ENCODE measurements around the gene RNF175. TPM values are rescaled to one million over a fixed set of nuclear protein-coding genes. Genes with fewer than 3 reads are reported as not detected.

The RNF175 gene
- total and polyA plus RNA-seq, 4 donors: 0.15 to 1.8 (median 0.16) TPM

GRCh38 chr4:153733751-153734448 is 25.9 kb downstream of the RNF175 start:
- 74 to 83% methylated on average over 4 of the region's 4 CpGs for WGBS, 2 donors
- Histone ChIP-seq H3K36me3 (ENCODE audit: control insufficient read depth in 4 of 4, insufficient read depth in 4 of 4, low read length in 4 of 4) (no peaks in the 10 kb centered on the region), H3K9ac (ENCODE audit: insufficient read depth in 1 of 2, low read length in 2 of 2) (no peak overlapping the region), H3K9me3 (ENCODE audit: control insufficient read depth in 4 of 4, insufficient read depth in 3 of 4, low read length in 3 of 4) (no peaks in the 10 kb centered on the region), H3K27me3 (ENCODE audit: control insufficient read depth in 3 of 3, insufficient read depth in 3 of 3, low read length in 2 of 3) (no peaks in the 10 kb centered on the region), H3K4me3 (no peak overlapping the region), H3K4me1 (ENCODE audit: control insufficient read depth in 5 of 5, insufficient read depth in 5 of 5, low read length in 5 of 5) (peaks cover 0 to 6% (median 0%) of the 10 kb centered on the region in 5 donors), H3K27ac (ENCODE audit: low read depth in 1 of 2, low read length in 1 of 2) (no peak overlapping the region)
- no peak for ATAC-seq (ENCODE audit: insufficient read depth, low FRiP score)
- no peak for TF ChIP-seq CTCF (IDR thresholded peaks at IDR 0.05; ENCODE audit: control extremely low read depth, extremely low read depth)
- no peak for DNase-seq

- H3K4me1 ChIP-seq (ENCODE audit: control insufficient read depth in 5 of 5, insufficient read depth in 5 of 5, low read length in 5 of 5): peaks cover 0 to 6% (median 0%) of the 10 kb centered on the region in 5 donors
- TF ChIP-seq CTCF (IDR thresholded peaks at IDR 0.05; ENCODE audit: control extremely low read depth, extremely low read depth): no peak
- 40 to 47% methylated on average over 3 of the region's 3 CpGs for WGBS, 2 donors
- no peak overlapping the region for H3K4me3 ChIP-seq
- no peaks in the 10 kb centered on the region for H3K9me3 ChIP-seq (ENCODE audit: control insufficient read depth in 4 of 4, insufficient read depth in 3 of 4, low read length in 3 of 4)
- no peaks in the 10 kb centered on the region for H3K36me3 ChIP-seq (ENCODE audit: control insufficient read depth in 4 of 4, insufficient read depth in 4 of 4, low read length in 4 of 4)
- no peaks in the 10 kb centered on the region for H3K27me3 ChIP-seq (ENCODE audit: control insufficient read depth in 3 of 3, insufficient read depth in 3 of 3, low read length in 2 of 3)
- DNase-seq (peak; percentile 35 to 50 (median 50)), ATAC-seq (ENCODE audit: insufficient read depth, low FRiP score) (no peak)
- H3K9ac ChIP-seq (ENCODE audit: insufficient read depth in 1 of 2, low read length in 2 of 2): no peak overlapping the region
- H3K27ac ChIP-seq (ENCODE audit: low read depth in 1 of 2, low read length in 1 of 2): no peak overlapping the region
These were observed 28.6 kb downstream of the RNF175 start for GRCh38 chr4:153731239-153731638.

GRCh38 chr4:153729895-153730294 is 29.9 kb downstream of the RNF175 start:
- ATAC-seq (ENCODE audit: insufficient read depth, low FRiP score): no peak
- H3K4me1 ChIP-seq (ENCODE audit: control insufficient read depth in 5 of 5, insufficient read depth in 5 of 5, low read length in 5 of 5): peaks cover 0 to 6% (median 0%) of the 10 kb centered on the region in 5 donors
- WGBS, 2 donors: 82 to 88% methylated on average over 2 of the region's 2 CpGs
- no peaks in the 10 kb centered on the region for H3K9me3 ChIP-seq (ENCODE audit: control insufficient read depth in 4 of 4, insufficient read depth in 3 of 4, low read length in 3 of 4)
- no peak overlapping the region for H3K27ac ChIP-seq (ENCODE audit: low read depth in 1 of 2, low read length in 1 of 2)
- TF ChIP-seq CTCF (IDR thresholded peaks at IDR 0.05; ENCODE audit: control extremely low read depth, extremely low read depth): no peak
- H3K4me3 ChIP-seq: no peak overlapping the region
- H3K9ac ChIP-seq (ENCODE audit: insufficient read depth in 1 of 2, low read length in 2 of 2): no peak overlapping the region
- no peaks in the 10 kb centered on the region for H3K27me3 ChIP-seq (ENCODE audit: control insufficient read depth in 3 of 3, insufficient read depth in 3 of 3, low read length in 2 of 3)
- no peaks in the 10 kb centered on the region for H3K36me3 ChIP-seq (ENCODE audit: control insufficient read depth in 4 of 4, insufficient read depth in 4 of 4, low read length in 4 of 4)
- DNase-seq: no peak

GRCh38 chr4:153728660-153729059 is 31.2 kb downstream of the RNF175 start:
- Histone ChIP-seq H3K27me3 (ENCODE audit: control insufficient read depth in 3 of 3, insufficient read depth in 3 of 3, low read length in 2 of 3) (no peaks in the 10 kb centered on the region), H3K36me3 (ENCODE audit: control insufficient read depth in 4 of 4, insufficient read depth in 4 of 4, low read length in 4 of 4) (no peaks in the 10 kb centered on the region), H3K4me3 (no peak overlapping the region), H3K4me1 (ENCODE audit: control insufficient read depth in 5 of 5, insufficient read depth in 5 of 5, low read length in 5 of 5) (peaks cover 0 to 6% (median 0%) of the 10 kb centered on the region in 5 donors), H3K9ac (ENCODE audit: insufficient read depth in 1 of 2, low read length in 2 of 2) (no peak overlapping the region), H3K9me3 (ENCODE audit: control insufficient read depth in 4 of 4, insufficient read depth in 3 of 4, low read length in 3 of 4) (no peaks in the 10 kb centered on the region), H3K27ac (ENCODE audit: low read depth in 1 of 2, low read length in 1 of 2) (no peak overlapping the region)
- TF ChIP-seq CTCF (IDR thresholded peaks at IDR 0.05; ENCODE audit: control extremely low read depth, extremely low read depth): no peak
- 51 to 65% methylated on average over 4 of the region's 4 CpGs for WGBS, 2 donors
- ATAC-seq (ENCODE audit: insufficient read depth, low FRiP score) (no peak), DNase-seq (no peak)
